GM18907 (cell line): ENCODE measurements around the gene HPS4.
"Not testable (repeated sequence)": the region's sequence is repeated elsewhere in the genome, so short reads cannot be mapped to it uniquely, and the experiment has no call there.

Experiments
- ATAC-seq: cut with Tn5 transposase; IDR thresholded peaks from one replicate; pipeline ENCODE4 v1.9.1; 2021; ENCODE audit warnings: mild to moderate bottlenecking, moderate library complexity; ENCODE audit not compliant: unreplicated experiment

Gene HPS4

DNA sequence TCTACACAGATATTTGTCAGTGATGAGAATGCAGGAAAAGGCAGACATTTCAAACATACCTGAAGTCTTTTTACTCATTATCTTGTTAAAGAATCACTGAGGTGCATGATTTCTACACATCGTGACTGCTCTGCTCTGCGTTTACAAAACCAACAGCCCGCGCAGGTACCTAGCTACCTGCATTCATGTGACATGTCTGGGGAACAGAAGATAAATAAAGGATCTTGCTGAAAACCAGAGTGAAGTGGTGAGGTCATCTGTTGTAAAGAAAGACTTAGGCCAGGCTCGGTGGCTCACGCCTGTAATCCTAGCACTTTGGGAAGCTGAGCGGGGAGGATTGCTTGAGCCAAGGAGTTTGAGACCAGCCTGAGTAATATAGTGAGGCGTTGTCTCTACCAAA is 38.8 kb downstream of the HPS4 start:
- no peak for ATAC-seq

DNA sequence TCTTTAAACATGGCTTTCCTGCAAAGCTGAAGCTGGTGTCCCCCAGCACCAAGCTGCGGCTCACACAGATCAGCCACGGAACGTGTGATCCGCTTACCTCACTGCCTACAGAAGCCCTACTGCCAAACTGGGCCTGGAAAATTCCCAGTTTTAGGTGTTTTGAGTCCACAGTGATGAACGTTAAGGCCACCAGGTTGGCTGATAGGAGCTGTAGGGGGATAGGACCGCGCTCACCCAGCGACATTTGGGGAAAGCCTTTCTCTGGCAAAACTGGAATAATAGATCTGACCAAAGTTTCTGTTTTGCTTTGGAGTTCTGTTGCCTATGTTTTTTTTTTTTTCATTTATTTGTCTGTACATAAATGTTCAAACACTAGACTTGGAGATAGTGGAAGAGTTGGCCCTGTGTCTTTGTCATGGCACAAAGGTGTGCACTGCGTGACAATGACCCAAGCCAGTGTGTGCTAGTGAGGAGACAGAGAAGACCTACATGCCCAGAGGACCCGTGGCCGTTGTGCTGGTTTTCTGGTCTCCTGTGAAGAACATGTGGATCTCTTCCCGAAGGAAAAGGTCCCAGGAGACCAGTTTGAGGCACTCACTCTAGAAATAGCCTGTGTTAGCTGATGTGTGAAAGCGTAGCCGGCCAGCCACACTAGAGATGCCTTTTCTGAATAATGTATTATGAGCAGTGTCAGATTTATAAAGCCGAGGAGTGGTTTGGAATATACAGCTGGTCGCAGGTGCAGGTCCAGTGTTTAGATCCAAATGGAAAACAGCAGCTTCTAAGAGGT is 39.5 kb downstream of the HPS4 start:
- ATAC-seq, result no peak

GRCh38 chr22:26442086-26442756 is 41.4 kb downstream of the HPS4 start:
- ATAC-seq, result no peak

DNA sequence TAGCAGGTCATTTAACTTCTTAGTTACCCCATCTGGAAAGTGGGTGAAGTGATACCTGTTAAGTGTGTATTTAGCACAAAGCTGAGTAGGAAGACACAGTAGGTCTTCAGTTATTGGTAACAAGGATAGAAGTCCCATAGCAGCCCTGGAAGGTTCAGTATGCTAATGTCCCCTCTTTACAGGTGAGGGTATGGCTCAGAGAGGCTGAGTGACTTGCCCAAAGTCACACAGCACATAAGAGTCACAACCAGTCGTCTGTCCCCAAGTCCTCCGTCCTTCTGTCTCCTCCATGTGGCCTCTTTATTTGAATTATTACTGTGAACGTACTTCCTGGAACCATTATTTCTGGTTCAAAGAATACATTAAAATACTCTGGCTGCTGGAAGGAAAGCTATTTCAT is 44.0 kb downstream of the HPS4 start:
- no peak for ATAC-seq

- ATAC-seq, result not testable (repeated sequence)
These were observed 44.8 kb downstream of the HPS4 start for GRCh38 chr22:26438776-26439175.

- no peak for ATAC-seq
These were observed 45.7 kb downstream of the HPS4 start for GRCh38 chr22:26437694-26438392.

DNA sequence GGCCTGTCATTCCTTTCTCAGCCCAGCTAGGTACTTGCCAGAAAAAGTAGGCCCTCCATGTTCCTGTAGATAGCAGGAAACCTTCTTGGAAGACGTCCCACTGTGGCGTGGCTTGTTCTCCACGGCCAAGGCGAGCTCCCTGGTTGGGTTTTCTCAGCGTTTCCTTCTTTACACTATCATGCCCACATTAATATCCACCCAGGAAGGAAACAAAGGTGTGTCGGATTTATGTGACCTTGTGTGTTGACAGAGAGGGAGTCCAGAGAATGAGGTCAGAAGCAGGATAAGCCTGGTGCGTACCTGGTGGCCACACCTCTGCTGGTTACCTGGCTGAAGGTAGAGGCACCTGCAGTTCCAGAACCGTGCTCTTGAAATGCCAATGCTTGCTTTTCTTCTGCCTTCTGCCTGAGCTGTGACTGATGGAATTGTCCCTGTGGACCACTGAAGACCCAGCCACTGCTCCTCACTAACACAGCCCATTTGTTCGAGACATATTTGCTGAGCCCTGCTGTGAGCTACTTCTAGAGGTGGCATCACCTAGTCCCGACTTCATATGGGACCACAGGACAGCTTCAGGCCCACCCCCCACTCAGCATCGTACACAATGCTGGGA is 46.6 kb downstream of the HPS4 start:
- ATAC-seq, result no peak

- no peak for ATAC-seq
These were observed 48.1 kb downstream of the HPS4 start for GRCh38 chr22:26435327-26436093.

DNA sequence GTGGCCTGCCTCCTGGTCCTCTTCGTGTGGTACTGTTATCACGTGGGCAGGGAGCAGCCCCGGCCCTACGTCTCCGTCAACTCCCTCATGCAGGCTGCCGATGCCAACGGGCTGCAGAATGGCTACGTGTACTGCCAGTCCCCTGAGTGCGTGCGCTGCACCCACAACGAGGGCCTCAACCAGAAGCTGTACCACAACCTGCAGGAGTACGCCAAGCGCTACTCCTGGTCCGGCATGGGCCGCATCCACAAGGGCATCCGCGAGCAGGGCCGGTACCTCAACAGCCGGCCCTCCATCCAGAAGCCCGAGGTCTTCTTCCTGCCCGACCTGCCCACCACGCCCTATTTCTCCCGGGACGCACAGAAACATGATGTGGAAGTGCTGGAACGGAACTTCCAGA is 49.8 kb downstream of the HPS4 start:
- ATAC-seq, result no peak

- peak; percentile 35 for ATAC-seq
These were observed 50.8 kb downstream of the HPS4 start for GRCh38 chr22:26432619-26433311.

DNA sequence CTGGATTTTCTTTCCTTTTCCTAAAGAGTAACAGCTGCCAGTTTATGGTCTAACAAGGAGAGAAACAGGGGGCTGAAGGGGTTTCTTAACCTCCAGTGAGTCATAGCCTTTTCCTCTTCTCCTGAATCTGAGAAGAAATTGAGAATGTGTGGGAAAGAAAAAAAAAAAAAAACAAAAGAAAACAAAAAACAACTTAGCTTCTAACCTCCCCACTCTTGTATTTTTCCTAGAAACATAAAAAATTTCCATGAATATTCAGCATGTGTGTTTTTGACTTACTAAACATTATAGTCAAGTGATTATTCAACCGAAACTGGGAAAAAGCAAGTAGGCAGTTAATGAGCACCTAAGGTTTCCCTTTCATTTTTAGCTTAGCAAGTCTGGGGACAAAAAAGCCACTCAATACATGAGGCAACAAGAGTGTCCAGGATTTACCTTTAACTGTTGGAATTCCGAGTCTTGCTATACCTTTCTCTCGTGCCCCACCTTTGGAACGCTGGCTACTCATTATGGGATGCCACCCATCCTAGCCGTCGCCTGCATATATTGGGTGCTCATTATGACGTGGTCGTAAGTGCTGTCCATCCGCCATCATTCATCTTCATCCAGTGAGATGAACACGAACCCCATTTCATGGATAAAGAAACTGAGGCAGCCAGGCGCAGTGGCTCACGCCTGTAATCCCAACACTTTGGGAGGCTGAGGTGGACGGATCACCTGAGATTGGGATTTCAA is 52.2 kb downstream of the HPS4 start:
- ATAC-seq, result no peak

DNA sequence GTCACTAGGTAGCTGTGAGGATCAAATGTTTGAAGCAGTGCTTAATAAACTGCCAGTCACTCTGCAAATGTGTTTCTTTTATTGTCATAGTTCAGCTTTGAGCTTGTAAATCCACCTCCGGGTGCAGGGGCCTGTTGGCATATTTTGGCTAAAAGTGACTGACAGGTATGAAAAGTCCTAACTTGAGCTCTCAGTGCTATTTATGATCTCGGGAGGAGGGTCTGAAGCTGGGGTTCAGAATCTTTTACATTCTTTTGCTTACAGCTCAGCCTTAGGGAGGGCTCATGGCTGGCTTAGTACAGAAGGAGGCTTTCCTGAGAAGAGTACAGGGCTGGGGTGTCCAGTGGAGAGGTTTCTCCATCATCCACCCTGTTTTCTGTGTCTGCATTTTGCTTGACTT is 53.0 kb downstream of the HPS4 start:
- ATAC-seq, result no peak

GRCh38 chr22:26429458-26430286 is 53.9 kb downstream of the HPS4 start:
- ATAC-seq, result peak; percentile 12

GRCh38 chr22:26428515-26429457 is 54.8 kb downstream of the HPS4 start, which contains the start of gene ASPHD2:
TSS of gene ASPHD2 (plus strand) at chr22:26429260. CDS start at chr22:26433616, 4,356 bp downstream.
- peak; percentile 69 for ATAC-seq

DNA sequence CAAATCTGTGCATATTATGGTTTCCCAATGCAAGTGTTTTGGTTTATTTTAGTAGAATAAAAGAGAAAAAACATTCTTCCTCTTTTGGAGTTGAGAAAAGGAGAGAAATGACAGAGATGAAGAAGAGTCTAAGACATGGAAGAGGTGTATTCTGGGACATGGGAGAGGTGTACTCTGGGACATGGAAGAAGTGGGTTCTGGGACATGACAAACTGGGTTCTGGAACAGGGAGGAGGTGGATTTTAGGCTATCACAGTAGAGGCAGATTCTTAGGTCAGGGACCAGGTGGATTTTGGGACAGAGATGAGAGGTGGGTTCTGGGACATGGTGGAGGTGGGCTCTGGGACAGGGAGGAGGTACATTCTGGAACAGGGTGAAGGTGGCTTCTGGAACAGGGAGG is 56.7 kb downstream of the HPS4 start:
- ATAC-seq, result no peak

DNA sequence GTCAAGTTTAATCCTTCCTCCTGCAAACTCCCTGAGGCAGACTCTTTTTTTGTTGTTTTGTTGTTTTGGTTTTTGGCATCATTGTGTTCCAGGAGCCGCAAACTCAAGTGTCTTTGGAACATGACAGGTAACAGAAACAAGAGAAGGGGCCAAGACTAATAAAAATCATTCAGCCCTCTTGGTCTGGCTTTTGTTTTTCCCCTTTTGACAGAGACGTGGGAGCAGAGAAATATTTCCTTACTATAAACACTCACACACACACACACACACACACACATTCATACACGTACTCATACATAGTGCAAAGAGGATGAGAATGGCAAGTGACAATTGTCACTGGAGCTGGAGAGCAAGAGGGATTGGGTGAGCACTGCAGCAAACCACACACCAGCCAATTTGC is 65.0 kb downstream of the HPS4 start:
- ATAC-seq, result no peak

DNA sequence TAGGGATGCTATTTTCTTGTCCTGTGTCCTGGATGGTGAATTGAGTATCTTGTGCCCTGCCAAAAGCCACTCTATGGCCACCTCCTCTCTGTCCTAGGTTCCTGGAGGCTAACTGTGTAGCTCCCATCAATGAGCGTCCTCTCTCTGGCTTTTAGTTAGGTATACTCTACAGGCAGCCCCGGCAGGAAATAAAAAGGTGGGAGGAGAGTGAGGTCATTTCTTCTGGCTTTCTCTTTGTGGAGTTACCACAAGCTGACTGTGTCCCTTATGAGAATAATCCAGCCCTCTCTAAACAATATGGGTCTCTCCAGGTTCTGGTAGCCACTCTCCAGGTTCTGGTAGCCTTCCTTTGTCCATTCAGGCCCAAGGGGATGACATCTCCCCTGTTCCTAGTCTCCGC is 66.2 kb downstream of the HPS4 start:
- no peak for ATAC-seq
